ENCODE results near the gene ANKS3.

Gene ANKS3

GRCh38 chr16:4683255-4684057 lies 50.6 kb downstream of the ANKS3 start:
- DNase-seq, result no peak

GRCh38 chr16:4682616-4683254 lies 51.3 kb downstream of the ANKS3 start:
- no peak for DNase-seq

- no peak for DNase-seq
Measured at GRCh38 chr16:4682084-4682591, 51.9 kb downstream of the ANKS3 start.

GRCh38 chr16:4681471-4682083 lies 52.5 kb downstream of the ANKS3 start:
- no peak for DNase-seq

GRCh38 chr16:4680673-4681470 lies 53.2 kb downstream of the ANKS3 start:
- no peak for DNase-seq

GRCh38 chr16:4679850-4680636 lies 54.0 kb downstream of the ANKS3 start:
- no peak for DNase-seq

GRCh38 chr16:4679156-4679849 lies 54.8 kb downstream of the ANKS3 start:
- DNase-seq, result no peak

GRCh38 chr16:4678596-4678995 lies 55.5 kb downstream of the ANKS3 start:
- no peak for DNase-seq

GRCh38 chr16:4677994-4678393 lies 56.1 kb downstream of the ANKS3 start:
- no peak for DNase-seq

- no peak for DNase-seq
Measured at GRCh38 chr16:4677390-4677789, 56.7 kb downstream of the ANKS3 start.

GRCh38 chr16:4676831-4677230 lies 57.2 kb downstream of the ANKS3 start:
- no peak for DNase-seq

GRCh38 chr16:4675864-4676786 lies 57.9 kb downstream of the ANKS3 start:
- no peak for DNase-seq

- no peak for DNase-seq
Measured at GRCh38 chr16:4674926-4675530, 59.0 kb downstream of the ANKS3 start.

- no peak for DNase-seq
Measured at GRCh38 chr16:4673387-4674046, 60.6 kb downstream of the ANKS3 start.

- DNase-seq, result no peak
Measured at GRCh38 chr16:4668313-4668960, 65.6 kb downstream of the ANKS3 start.

- no peak for DNase-seq
Measured at GRCh38 chr16:4667203-4667963, 66.7 kb downstream of the ANKS3 start.

- no peak for DNase-seq
Measured at GRCh38 chr16:4666537-4667202, 67.4 kb downstream of the ANKS3 start.
